ENCODE data around the gene RHNO1. TPM values are rescaled to one million over a fixed set of nuclear protein-coding genes. Genes with fewer than 3 reads are reported as not detected.

RHNO1 gene
- total RNA-seq, 1 donor from 2014 or later, result 24.5 TPM

DNA sequence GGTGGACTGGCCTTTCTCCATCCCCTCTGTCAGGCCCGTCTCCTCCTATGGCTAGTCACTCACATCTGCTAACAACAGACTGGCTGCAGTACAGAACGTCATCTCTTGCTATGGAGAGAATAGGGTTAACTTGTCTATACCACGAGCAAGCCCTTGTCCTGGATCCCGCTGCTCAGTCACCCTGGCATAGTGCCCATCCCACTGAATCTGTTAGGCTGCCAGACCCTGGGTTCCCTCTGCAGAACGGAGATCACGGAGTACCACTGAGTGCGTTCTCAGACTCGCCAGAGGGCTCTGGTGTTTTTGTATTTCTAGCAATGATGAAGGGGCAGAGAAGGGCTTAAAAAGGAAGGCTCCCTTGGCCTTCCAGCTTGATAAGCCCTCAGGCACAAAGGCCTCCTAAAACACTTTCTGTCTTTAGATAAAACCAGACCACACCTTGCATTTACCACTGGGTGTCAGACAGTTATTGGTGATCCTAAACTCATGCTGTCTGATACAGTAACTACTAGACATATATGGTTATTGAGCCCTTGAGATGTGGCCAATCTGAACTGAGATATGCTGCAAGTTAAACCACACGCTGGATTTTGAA, 35.9 kb upstream of the RHNO1 start:
- Mint-ChIP-seq H3K36me3 (ENCODE audit: unreplicated experiment) (peaks cover 7% of the 10 kb centered on the region), H3K27me3 (ENCODE audit: unreplicated experiment) (no peaks in the 10 kb centered on the region), H3K9me3 (ENCODE audit: unreplicated experiment) (no peaks in the 10 kb centered on the region), H3K4me1 (ENCODE audit: unreplicated experiment) (peaks cover 23% of the 10 kb centered on the region), H3K27ac (ENCODE audit: unreplicated experiment) (no peak overlapping the region), H3K4me3 (ENCODE audit: unreplicated experiment) (no peak overlapping the region)
- no peak for DNase-seq (ENCODE audit: extremely low spot score, unreplicated experiment)
- TF ChIP-seq, protein P1, sequence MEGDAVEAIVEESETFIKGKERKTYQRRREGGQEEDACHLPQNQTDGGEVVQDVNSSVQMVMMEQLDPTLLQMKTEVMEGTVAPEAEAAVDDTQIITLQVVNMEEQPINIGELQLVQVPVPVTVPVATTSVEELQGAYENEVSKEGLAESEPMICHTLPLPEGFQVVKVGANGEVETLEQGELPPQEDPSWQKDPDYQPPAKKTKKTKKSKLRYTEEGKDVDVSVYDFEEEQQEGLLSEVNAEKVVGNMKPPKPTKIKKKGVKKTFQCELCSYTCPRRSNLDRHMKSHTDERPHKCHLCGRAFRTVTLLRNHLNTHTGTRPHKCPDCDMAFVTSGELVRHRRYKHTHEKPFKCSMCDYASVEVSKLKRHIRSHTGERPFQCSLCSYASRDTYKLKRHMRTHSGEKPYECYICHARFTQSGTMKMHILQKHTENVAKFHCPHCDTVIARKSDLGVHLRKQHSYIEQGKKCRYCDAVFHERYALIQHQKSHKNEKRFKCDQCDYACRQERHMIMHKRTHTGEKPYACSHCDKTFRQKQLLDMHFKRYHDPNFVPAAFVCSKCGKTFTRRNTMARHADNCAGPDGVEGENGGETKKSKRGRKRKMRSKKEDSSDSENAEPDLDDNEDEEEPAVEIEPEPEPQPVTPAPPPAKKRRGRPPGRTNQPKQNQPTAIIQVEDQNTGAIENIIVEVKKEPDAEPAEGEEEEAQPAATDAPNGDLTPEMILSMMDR (IDR thresholded peaks at IDR 0.05), result no peak

DNA sequence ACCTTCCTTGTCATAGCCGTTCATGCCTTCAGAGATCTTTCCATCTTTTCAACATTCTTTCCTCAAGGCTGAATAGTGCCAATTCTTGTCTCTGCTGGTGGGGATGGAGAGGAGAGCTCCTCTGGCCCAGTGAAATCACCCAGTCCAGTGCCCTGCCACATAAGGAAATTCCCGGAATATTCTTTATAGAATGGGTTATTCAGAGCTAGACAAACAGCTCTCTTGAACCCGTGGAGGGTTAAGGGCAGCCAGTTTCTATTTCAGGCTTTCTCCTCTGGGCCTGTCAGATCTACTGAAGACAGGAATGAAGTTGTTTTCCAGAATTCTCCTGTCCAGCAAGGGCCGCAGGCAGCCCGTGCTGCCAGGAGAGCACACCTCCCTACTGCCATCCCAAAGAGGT, 34.1 kb upstream of the RHNO1 start:
- no peak overlapping the region for H3K27ac Mint-ChIP-seq (ENCODE audit: unreplicated experiment)
- peaks cover 28% of the 10 kb centered on the region for H3K4me1 Mint-ChIP-seq (ENCODE audit: unreplicated experiment)
- H3K36me3 Mint-ChIP-seq (ENCODE audit: unreplicated experiment), result peaks cover 7% of the 10 kb centered on the region
- TF ChIP-seq, protein P1 (IDR thresholded peaks at IDR 0.05), result no peak
- no peaks in the 10 kb centered on the region for H3K9me3 Mint-ChIP-seq (ENCODE audit: unreplicated experiment)
- no peaks in the 10 kb centered on the region for H3K27me3 Mint-ChIP-seq (ENCODE audit: unreplicated experiment)
- DNase-seq (ENCODE audit: extremely low spot score, unreplicated experiment), result no peak
- no peak overlapping the region for H3K4me3 Mint-ChIP-seq (ENCODE audit: unreplicated experiment)

DNA sequence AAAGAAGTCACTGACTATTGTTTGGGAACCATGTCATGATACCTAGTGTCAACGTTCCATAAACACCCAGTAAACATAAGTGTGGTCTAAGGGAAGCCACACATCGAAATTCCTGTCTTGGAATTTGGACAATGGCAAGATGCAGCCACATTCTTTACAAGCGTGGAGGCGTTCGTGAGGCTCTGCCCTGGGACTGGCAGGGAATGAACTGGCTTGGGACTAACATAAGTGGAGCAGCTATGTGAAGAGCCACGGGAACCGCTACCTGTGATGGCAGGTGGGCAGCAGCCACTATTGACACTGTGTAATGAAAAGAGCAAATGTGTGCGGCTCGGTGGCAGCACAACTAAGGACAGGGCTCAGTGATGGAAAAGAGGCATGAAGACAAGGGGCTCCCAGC, 32.2 kb upstream of the RHNO1 start:
- Mint-ChIP-seq H3K36me3 (ENCODE audit: unreplicated experiment) (peaks cover 4% of the 10 kb centered on the region), H3K4me1 (ENCODE audit: unreplicated experiment) (peaks cover 43% of the 10 kb centered on the region), H3K27ac (ENCODE audit: unreplicated experiment) (peak overlapping the region; percentile 78), H3K9me3 (ENCODE audit: unreplicated experiment) (no peaks in the 10 kb centered on the region), H3K27me3 (ENCODE audit: unreplicated experiment) (no peaks in the 10 kb centered on the region), H3K4me3 (ENCODE audit: unreplicated experiment) (no peak overlapping the region)
- no peak for DNase-seq (ENCODE audit: extremely low spot score, unreplicated experiment)
- TF ChIP-seq, protein P1 (IDR thresholded peaks at IDR 0.05), result no peak

DNA sequence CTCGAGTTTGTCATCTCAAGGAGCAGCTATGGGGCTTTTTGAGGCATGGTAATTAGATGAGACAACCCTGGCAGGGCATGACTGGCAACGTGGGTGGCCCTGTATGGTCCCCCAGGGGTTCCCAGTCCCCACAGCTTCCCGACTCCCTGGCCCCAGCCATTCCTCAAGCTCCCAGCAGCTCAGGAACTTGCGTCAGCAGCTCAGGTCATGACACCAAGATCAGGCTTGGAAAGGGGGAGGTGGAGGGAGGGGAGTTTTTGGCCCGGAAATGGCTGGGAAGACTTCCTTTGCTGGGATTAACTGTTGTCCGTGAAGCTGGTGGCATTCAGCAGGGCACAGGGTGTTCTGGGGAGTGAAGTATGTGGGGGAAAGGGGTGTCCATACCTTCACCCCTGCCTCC, 31.7 kb upstream of the RHNO1 start:
- Mint-ChIP-seq H3K4me1 (ENCODE audit: unreplicated experiment) (peaks cover 48% of the 10 kb centered on the region), H3K4me3 (ENCODE audit: unreplicated experiment) (no peak overlapping the region), H3K36me3 (ENCODE audit: unreplicated experiment) (peaks cover 2% of the 10 kb centered on the region), H3K27ac (ENCODE audit: unreplicated experiment) (peak overlapping the region; percentile 78), H3K27me3 (ENCODE audit: unreplicated experiment) (no peaks in the 10 kb centered on the region), H3K9me3 (ENCODE audit: unreplicated experiment) (no peaks in the 10 kb centered on the region)
- no peak for DNase-seq (ENCODE audit: extremely low spot score, unreplicated experiment)
- TF ChIP-seq, protein P1 (IDR thresholded peaks at IDR 0.05), result no peak

DNA sequence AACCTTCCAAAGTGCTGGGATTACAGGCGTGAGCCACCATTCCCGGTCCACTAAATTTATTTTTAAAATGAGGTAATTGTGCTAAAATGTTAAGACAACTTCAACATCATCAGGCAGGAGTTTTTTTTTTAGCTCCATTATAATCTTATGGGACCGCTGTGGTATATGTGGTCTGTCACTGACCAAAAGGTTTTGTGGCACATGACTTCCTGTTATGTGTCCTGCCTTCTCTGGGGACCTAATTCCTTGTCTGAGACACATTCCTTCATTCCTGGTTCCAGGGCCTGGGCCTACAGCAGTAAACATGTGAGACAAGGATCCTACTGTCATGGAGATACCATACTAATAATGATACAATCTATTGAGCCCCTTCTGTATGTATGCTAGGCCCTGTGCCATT, 25.1 kb upstream of the RHNO1 start:
- Mint-ChIP-seq H3K27ac (ENCODE audit: unreplicated experiment) (no peak overlapping the region), H3K4me3 (ENCODE audit: unreplicated experiment) (no peak overlapping the region), H3K27me3 (ENCODE audit: unreplicated experiment) (no peaks in the 10 kb centered on the region), H3K36me3 (ENCODE audit: unreplicated experiment) (no peaks in the 10 kb centered on the region), H3K9me3 (ENCODE audit: unreplicated experiment) (no peaks in the 10 kb centered on the region), H3K4me1 (ENCODE audit: unreplicated experiment) (peaks cover 26% of the 10 kb centered on the region)
- DNase-seq (ENCODE audit: extremely low spot score, unreplicated experiment), result no peak
- TF ChIP-seq, protein P1 (IDR thresholded peaks at IDR 0.05), result no peak

Data from osteocyte (in vitro differentiated cells).